Measurements from ENCODE around the gene ECEL1.

GRCh38 chr2:232484628-232485347 is 2.8 kb downstream of the ECEL1 start:
- TF ChIP-seq CTCF (IDR thresholded peaks at IDR 0.05): no peak
- no peak for TF ChIP-seq POLR2A (IDR thresholded peaks at IDR 0.05)
- TF ChIP-seq POLR2AphosphoS5 (IDR thresholded peaks at IDR 0.05): no peak
